SK-N-SH (cell line): ENCODE results near the gene KCND3.

Experiments
- CTCF ChIP-seq: fragments of 200-600 bp; sonication (generic); IDR thresholded peaks from 2 replicates; pipeline ENCODE4 v1.6.1; 2017; ENCODE audit warnings: antibody characterized with exemption, mild to moderate bottlenecking, moderate library complexity
- EP300 ChIP-seq, 2 experiments: IDR thresholded peaks; 2 replicates each; pipeline versions ENCODE4 v1.4.0 to v1.6.1; 2012; ENCODE audit warnings: borderline replicate concordance in 1 of 2, low read depth in 1 of 2, low read length in 1 of 2
- FOXJ3 ChIP-seq: sonication (generic); formaldehyde crosslinking; IDR thresholded peaks from 2 replicates; pipeline ENCODE4 v1.5.1; 2020; ENCODE audit warnings: mild to moderate bottlenecking, missing genetic modification reagents
- MAX ChIP-seq: IDR thresholded peaks from 2 replicates; pipeline ENCODE4 v1.4.0; 2012; ENCODE audit warnings: low read depth
- NFIC ChIP-seq: IDR thresholded peaks from 2 replicates; pipeline ENCODE4 v1.4.0; 2012; ENCODE audit warnings: borderline replicate concordance
- NRF1 ChIP-seq: IDR thresholded peaks from 2 replicates; pipeline ENCODE4 v1.6.1; 2012; ENCODE audit warnings: low read depth, mild to moderate bottlenecking, low read length
- POLR2AphosphoS5 ChIP-seq: IDR thresholded peaks from 2 replicates; pipeline ENCODE4 v1.6.1; 2012; ENCODE audit warnings: low read depth, low read length
- RAD21 ChIP-seq: IDR thresholded peaks from 2 replicates; pipeline ENCODE4 v1.6.1; 2012; ENCODE audit warnings: mild to moderate bottlenecking, low read length
- TEAD4 ChIP-seq: IDR thresholded peaks from 2 replicates; pipeline ENCODE4 v1.4.0; 2012; ENCODE audit warnings: mild to moderate bottlenecking, borderline replicate concordance; ENCODE audit not compliant: insufficient read depth
- ZBTB33 ChIP-seq: IDR thresholded peaks from 2 replicates; pipeline ENCODE4 v1.4.0; 2012; ENCODE audit warnings: low read depth, borderline replicate concordance
- TF ChIP-seq, protein P1 (sequence below): IDR thresholded peaks from 2 replicates; pipeline ENCODE4 v1.6.1; 2012; ENCODE audit warnings: mild to moderate bottlenecking, low read depth, low read length, moderate library complexity
- TF ChIP-seq, protein P2 (sequence below): IDR thresholded peaks from 2 replicates; pipeline ENCODE4 v1.4.0; 2012; ENCODE audit warnings: low read depth, borderline replicate concordance

DNA sequence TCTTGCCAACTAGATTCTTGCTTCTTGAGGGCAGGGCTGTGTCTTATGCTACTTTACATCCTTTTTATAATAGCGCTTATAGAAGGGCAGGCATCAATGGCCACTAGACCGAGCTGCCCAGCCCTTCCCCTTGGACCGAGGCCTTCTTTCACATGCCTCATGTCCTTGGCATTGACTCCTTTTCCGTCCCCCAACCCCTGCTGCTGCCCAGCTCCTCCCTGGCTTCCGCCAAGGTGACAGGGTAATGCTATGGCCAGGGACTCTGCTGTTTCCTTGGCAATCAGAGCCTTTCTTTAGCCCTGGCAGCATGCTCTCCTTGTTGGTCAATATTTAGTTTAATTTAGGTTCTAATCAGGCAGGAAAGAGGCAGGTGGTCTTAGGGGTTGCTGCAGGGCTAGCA, 185.5 kb downstream of the KCND3 start:
- TF ChIP-seq NRF1: no peak
- TF ChIP-seq FOXJ3 (CRISPR knock-in tag): no peak
- no peak for TF ChIP-seq TEAD4
- no peak for TF ChIP-seq EP300 (IDR thresholded peaks at IDR 0.05; ENCODE audit: borderline replicate concordance in 1 of 2, low read depth in 1 of 2, low read length in 1 of 2)
- no peak for TF ChIP-seq CTCF
- TF ChIP-seq RAD21: no peak
- TF ChIP-seq NFIC: no peak
- TF ChIP-seq, protein P1, sequence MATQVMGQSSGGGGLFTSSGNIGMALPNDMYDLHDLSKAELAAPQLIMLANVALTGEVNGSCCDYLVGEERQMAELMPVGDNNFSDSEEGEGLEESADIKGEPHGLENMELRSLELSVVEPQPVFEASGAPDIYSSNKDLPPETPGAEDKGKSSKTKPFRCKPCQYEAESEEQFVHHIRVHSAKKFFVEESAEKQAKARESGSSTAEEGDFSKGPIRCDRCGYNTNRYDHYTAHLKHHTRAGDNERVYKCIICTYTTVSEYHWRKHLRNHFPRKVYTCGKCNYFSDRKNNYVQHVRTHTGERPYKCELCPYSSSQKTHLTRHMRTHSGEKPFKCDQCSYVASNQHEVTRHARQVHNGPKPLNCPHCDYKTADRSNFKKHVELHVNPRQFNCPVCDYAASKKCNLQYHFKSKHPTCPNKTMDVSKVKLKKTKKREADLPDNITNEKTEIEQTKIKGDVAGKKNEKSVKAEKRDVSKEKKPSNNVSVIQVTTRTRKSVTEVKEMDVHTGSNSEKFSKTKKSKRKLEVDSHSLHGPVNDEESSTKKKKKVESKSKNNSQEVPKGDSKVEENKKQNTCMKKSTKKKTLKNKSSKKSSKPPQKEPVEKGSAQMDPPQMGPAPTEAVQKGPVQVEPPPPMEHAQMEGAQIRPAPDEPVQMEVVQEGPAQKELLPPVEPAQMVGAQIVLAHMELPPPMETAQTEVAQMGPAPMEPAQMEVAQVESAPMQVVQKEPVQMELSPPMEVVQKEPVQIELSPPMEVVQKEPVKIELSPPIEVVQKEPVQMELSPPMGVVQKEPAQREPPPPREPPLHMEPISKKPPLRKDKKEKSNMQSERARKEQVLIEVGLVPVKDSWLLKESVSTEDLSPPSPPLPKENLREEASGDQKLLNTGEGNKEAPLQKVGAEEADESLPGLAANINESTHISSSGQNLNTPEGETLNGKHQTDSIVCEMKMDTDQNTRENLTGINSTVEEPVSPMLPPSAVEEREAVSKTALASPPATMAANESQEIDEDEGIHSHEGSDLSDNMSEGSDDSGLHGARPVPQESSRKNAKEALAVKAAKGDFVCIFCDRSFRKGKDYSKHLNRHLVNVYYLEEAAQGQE: no peak
- TF ChIP-seq POLR2AphosphoS5: no peak
- no peak for TF ChIP-seq ZBTB33
- TF ChIP-seq MAX: no peak
- TF ChIP-seq, protein P2, sequence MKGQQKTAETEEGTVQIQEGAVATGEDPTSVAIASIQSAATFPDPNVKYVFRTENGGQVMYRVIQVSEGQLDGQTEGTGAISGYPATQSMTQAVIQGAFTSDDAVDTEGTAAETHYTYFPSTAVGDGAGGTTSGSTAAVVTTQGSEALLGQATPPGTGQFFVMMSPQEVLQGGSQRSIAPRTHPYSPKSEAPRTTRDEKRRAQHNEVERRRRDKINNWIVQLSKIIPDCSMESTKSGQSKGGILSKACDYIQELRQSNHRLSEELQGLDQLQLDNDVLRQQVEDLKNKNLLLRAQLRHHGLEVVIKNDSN: no peak
